DMS 273 (cell line): ENCODE measurements around the gene TFDP1.
"Not testable (repeated sequence)": the region's sequence is repeated elsewhere in the genome, so short reads cannot be mapped to it uniquely, and the experiment has no call there.

ENCODE experiments used
- DNase-seq: peaks from one replicate; lab custom pipeline; 2025; ENCODE audit not compliant: unreplicated experiment; lab: John Stamatoyannopoulos, UW

Gene TFDP1

DNA sequence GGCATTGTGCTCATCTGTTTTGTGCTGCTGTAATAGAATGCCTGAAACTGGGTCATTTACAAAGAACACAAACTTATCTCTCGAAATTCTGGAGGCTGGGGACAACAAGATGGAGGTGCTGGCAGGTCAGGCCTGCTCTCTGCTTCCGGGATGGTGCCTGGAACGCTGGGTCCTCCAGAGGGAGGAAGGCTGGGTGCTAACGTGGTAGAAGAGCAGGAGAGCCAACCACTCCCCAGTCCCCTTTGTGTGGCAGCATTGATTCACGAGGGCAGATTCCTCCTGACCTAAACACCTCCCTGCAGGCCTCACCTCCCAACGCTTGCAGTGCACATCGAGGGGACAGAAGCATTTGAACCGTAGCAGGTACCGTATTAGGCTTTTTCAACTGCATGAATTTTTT, 34.1 kb upstream of the TFDP1 start:
- no peak for DNase-seq

DNA sequence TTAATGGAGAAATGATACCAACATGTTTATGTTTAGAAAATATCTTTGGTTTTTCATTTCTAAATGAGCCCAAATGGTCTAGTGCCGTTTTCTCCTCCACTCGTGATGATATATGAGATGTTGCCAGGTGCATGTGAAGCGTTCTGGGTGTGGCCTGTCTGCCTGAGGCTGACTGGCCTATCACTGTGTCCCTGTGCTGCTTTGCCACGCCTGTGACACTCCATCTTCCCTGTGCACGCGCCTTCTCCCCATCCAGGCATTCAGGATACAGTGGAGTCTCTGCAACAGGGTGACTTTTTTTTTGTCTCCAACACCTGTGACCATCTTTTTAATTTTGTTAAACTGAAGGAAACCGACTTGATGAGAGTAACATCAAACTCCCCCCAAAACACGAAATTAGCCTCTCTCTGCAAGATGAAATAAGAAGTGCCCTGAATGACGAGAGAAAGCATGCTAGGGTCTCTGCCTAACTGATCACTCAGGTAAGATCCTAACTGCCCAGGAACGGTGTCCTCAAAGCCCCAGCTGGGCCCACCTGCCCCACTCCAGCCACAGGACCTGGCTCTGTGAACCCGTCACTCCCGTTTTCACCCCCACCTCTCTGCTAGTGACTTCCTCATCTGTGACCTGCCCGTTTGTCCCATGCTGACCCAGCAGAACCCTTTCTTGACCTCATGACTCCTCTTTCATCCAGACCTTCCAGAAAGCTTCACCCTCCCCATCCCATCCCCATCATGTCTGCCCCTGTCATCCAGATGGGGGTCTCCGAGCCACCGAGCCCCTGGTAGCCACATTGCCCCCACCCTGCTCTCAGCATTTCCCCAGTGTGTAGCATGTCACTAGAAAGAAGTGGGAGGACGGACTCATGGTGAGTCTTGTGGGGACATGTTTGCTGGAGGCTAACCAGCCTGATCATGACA, 33.2 kb upstream of the TFDP1 start:
- DNase-seq = no peak

DNA sequence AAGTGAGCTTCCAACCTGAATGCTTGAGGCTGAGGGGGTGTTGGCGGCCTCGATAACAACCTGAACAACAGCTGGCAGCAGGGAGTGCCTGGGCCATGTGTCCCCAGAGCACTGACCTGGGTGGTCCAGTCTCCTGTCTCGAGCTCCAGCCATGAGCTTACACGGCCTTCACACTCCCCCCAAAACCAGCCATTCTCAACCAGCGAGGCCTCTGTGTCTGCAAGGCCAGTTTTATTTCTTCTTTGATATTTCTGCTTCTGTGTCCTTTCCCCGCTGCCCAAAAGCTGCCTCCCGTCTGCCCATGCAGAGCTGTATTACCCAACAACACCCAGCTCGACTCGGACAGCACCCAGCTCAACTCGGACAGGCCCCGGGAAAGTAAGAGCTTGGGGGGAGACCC, 32.5 kb upstream of the TFDP1 start:
- no peak for DNase-seq

DNA sequence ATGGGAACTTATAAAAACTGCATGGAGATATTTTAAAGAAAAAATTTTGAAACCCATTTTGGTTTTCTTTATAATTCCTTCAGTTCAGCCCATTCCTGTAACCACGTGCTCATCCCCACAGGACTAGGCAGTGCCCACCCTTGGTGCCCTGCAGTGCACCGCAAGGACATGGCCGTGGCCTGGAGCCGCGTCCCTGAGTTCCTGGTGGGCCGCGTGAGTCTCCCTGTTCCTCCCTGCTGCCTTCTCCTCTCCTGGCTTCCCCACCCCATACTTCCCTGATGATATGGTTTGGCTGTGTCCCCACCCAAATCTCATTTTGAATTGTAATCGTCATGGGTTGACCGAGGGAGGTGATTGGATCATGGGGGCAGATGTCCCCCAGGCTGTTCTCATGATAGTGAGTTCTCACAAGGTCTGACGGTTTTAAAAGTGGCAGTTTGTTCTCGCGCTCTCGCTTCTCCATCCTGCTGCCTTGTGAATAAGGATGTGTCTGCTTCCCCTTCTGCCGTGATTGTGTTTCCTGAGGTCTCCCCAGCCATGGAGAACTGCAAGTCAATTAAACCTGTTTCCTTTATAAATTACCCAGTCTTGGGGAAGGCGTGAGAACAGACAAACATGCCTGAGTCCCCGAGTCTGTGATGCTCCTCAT, 31.6 kb upstream of the TFDP1 start:
- DNase-seq = no peak

DNA sequence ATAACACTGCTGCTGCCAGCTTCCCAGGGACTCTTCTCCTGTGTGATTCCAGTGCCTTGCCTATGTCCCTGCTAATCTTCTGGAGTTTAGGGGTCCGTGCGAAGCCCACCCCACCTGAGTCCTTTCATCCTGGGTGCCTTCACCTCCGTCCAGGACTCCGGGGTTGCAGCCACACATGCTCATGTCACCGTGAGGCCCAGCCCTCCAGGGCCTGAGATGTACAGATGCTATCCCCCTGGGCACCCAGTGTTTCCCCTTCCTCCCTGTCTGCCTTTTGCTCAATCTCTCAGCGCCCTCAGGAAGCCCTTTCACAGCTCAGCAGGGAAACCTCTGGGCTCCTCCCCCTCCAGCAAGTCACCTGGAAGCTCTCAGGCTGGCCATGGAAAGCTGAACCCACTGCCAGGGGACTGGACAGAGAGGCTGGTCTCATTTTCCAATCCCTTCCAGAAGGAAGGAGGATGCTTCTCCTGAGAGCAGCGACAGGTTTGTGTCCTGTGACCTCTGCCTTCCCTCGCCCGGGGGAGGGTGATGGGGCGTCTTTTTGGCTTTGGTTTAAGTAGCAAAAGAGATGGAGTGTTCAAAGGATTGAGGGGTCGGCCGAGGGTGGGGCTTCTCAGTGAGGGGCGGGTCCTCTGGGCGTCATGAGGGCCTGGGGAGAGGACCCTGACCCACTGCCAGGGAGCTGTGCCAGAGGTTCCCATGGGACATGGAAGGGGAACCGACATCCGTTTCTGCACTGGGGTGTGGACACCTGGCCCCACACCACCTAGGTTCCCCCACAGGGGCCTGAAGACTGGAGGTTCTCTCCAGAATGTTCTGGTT, 30.8 kb upstream of the TFDP1 start:
- DNase-seq = no peak

DNA sequence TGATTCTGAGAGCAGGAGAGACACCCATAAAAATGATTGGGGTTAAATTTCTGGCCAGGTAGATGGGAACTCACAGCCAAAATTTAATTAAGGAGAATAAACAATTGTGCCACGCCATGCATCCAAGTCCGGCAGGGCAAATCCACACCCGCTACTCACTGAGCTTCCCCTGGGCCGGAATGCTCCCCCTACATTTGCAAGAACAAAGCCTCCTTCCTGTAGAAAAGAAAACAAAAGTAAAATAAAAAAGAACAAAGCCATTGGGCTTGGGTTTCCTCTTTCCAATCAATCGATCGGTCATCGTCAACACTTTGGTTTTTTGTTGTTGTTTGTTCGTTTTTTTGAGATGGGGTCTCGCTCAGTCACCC, 30.2 kb upstream of the TFDP1 start:
- DNase-seq = no peak

DNA sequence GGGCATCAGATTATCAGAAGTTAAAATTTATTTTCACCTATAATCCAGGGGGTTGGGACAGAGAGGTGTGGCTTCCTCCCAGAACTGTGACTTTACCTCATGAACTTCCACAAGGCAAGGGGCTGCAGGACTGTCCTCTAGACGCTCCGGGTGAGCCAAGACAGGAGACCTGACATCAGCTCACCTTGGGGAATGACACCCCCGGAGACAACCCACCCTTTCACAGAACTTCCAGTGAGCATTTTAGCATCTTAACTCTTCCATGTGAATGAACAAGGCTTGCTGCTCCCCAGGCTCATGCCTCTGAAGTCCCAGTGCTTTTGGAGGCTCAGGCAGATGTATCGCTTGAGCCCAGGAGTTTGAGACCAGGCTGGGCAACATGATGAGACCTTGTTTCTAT, 29.4 kb upstream of the TFDP1 start:
- no peak for DNase-seq

DNA sequence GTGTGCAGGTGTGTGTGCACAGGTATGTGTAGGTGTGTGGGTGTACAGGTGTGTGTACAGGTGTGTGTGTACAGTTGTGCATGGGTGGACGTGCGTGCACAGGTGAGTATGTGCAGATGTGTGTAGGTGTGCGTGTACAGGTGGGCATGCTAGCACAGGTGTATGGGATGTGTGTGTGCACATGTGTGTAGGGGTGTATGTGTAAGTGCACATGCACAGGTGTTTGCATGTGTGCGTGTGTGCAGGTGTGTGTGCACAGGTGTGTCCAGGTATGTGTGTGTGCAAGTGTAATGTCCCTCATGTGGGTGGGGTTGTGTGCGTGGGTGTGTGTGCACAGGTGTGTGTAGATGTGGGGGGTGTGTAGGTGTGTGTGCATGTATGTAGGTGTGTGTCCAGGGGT, 27.5 kb upstream of the TFDP1 start:
- no peak for DNase-seq

DNA sequence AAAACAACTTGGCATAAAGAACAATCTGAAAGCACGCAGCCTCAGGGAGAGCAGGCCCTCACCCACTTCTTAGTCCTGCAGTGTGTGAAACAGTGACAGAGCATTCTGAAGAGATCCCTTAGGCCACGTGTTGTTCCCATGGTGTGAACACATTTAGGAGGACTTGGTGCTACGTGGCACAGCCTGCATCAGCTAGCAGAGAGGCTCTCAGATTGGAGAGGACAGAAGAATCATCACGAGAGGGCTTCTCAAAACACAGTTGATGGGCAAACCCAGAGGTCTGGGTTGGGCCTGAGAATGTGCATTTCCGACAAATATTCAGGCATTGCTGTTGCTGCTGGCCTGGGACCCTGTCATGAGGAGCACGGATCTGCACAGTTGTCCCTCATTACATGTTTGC, 26.1 kb upstream of the TFDP1 start:
- DNase-seq = no peak

DNA sequence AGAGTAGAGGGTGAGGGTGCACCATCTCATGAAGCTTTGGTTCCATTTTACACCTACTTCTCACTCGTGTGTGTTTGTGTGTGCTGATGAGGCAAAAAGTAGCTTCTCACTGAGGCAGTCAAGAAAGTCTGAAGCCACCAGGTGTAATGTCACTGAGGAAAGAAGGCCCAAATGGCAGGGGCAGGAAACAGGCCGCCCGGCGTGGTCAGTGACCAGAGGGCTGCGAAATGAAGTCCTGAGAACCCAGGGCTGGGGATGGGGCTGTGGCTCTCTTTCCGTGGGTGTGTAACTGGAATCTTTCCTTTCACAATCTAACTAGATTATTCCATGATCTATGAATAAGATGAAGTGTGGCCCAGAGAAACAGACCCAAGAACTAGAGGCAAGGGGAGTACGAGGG, 25.5 kb upstream of the TFDP1 start:
- DNase-seq = no peak

DNA sequence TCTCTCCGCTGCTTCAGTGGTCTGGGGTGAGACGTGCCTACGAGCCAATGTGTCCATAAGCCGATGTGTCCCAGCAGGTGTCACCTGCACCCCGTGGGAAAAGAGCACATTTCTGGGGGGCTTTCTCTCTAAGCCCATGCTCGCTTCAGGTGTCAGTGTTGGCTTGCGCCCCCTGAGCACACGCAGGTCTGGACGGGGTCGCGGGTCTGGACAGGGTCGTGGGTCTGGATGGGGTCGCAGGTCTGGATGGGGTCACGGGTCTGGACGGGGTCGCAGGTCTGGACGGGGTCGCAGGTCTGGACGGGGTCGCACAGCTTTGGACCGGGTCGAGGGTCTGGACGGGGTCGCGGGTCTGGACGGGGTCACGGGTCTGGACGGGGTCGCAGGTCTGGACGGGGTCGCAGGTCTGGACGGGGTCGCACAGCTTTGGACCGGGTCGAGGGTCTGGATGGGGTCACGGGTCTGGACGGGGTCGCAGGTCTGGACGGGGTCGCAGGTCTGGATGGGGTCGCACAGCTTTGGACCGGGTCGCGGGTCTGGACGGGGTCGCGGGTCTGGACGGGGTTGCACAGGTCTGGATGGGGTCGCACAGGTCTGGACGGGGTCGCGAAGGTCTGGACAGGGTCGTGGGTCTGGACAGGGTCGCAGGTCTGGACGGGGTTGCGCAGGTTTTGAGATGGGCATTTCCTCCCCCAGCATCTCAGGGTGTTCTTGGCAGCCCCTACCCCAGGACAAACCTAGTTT, 24.5 kb upstream of the TFDP1 start:
- no peak for DNase-seq

DNA sequence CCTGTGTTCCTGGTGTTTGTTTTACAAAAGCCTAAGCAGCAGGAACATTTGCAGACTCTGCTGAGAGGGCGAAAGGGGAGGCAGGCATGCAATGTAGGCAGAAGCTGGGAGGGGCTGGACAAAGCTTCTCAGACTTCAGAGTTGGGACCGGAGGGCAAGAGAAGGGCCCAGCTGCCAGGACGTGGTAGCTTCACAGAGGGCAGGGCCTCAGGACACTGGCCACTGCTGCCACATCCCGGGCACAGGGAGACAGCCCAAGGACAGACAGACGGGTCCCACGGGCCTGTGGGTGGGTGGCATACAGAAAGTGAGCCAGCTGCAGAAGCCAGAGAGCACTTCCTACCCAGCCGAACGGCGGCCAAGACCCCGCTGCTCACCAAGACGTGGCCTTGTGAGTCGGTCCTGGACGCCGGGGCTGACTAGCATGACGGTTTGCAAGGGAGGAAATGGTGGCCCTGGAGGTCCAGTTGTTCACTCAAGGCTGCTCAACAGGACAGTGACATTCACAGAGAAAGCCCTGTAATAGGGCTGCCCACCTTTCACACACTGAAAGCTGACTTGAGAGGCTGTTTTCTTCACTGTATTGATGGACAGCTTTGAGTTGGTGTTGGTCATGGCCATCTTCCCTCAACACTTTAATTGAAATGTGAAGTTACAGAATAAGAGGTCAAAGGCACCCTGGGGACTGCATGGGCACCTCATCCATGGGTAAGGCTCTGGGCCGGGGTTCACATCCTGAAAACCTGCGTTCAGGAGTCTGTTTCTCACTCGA, 23.7 kb upstream of the TFDP1 start:
- DNase-seq = no peak

DNA sequence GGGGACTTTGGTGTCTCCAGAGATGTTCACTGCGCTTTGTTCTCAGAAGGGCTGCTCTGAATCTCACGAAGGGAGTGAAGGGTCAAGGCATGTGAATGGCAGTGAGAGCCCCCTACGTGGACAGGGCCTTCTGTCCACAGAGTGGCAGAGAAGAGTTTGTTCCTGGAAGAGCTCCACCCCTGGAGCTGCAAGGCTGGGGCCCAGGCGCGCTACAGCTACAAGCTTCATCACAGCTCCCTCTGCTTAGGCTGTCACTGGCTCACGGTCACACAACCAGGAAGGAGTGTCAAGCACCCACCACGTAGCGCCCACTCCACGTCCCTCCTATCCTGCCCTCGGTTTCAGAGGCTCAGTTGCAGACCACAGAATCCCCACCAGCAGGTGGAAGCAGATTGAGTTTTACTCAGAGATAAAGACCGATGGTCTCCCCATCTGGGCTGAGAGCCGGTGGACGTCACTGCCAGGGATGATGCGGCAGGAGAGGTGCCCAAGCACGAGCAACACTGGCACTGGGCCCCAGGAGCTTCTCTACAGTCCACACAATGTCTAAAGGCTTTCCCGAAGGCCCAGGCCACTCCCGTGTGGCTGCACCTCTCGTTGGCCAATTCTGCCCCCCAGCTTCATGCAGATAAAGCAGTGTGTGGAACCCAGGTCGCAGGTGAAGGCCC, 23.0 kb upstream of the TFDP1 start:
- DNase-seq = no peak

DNA sequence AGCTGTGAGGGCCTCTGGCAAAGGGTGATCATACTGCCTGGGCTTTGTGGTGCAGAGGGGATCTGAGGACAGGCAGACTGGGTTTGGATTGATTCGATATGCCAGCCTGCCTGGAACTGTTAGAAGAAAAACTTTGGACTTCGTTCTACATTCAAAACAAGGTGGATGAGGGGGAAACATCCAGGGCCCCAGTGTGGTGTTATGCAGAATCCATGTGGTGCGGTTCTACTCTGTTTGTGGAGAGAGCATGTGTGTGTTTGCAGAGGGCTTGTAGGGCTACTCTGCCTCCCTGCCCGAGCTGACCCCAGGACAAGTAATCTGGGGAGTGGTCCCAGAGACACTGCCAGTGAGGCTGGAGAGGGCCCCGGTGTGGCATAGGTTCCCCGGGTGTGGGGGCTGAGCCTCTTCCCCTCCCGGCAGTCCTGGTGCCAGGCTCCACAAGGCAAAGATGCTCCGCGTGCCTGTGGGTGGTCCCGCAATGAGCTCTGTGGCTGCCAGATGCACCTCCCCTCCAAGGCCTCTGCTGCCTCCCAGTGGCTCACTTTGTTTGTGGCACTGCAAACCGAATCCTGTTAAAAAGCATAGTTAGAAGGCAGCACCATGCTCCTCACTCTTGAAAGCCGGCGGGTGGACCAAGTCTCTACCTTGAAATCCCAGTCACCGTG, 22.3 kb upstream of the TFDP1 start:
- peak; percentile 76 for DNase-seq

DNA sequence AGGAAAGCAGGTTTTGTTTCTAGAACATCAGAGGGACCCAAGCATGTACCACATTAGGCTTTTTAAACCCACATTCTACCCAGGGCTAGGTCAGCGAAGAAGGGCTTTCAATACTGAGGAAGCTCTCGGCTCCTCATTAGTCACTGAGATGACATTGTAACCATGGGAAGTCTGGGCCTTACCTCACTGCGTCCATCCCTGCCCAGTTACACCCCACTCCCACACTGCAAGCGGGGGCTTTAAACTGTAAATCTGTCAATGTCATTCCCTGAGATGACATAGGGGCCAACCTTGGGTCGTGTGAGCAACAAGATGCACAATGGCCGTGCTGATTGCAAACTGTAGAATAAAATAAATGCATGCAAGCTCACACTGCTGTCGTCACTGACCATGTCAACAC, 21.7 kb upstream of the TFDP1 start:
- DNase-seq = no peak

DNA sequence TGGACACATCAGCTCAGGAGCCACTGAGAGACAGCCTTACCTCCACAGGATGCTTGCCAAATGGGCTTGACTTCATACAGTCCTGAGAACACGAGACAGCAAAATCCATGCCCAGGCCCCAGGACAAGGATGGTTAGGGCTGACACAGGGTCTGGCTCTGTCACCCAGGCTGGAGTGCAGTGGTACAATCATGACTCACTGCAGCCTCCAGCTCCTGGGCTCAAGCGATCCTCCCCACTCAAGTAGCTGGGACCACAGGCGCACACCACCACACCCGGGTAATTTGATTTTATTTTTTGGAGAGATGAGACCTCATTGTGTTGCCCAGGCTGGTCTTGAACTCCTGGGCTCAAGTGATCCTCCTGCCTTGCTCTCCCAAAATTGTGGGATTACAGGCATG, 21.0 kb upstream of the TFDP1 start:
- not testable (repeated sequence) for DNase-seq

DNA sequence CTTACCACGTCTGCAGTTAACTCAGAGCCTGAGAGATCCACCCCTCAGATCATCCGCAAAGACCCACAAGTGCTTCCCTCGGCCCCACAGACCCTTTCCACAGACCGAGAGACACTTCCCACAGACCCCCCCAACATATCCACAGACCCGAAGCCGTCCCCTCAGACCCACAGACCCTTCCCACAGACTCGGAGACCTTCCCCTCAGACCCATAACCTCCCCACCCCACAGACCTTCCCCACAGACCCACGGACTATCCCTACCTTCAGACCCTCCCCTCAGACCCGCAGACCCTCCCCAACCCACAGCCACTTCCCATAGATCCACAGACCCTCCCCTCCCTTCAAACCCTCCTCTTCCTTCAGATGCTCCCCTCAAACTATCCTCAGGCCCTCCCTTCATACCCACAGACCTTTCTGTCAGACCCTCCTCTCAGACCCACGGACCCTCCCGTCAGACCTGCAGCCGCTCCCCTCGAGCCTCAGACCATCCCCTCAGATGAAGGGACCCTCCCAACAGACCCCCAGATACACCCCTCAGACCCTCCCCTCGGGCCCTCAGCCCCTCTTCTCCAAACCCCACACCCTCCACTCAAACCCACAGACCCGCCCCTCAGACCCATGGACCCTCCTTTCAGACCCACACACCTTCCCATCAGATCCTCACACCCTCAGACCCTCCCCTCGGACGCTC, 20.1 kb upstream of the TFDP1 start:
- DNase-seq = no peak

DNA sequence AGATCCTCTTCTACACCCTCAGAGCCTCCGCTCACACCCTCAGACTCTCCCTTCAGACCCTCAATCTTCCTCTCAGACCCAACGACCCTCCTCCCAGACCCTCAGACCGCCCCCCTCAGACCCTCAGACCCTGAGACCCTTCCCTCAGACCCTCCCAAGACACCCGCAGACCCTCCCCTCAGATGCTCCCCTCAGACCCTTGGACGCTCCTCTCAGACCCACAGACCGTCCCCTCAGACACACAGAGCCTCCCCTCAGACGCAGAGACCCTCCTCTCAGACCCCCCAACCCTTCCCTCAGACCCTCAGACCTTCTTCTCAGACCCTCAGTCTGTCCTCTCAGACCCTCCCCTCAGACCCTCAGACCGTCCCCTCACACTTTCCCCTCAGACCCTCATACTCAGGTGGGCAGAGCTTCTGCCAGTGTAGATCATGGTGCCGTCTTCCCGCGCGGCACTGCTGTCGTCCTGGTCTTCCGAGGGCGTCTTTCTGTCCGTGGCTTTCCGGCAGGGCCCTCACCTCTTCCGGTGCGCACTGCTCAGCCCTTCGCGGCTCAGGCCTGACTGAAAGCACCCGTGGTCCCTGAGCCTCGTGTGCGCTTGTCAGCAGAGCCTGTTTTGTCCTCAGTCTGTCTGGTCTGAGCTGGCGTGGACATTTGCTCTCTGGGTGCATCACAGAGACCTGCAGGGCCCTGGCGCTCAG, 18.9 kb upstream of the TFDP1 start:
- DNase-seq = no peak
